HFF-Myc (cell line): ENCODE measurements around the gene RPL15.
"Not testable (repeated sequence)": the region's sequence is repeated elsewhere in the genome, so short reads cannot be mapped to it uniquely, and the experiment has no call there.

Experiments
- DNase-seq: peaks from one replicate; pipeline ENCODE4 v3.0.0-alpha.2; 2011; ENCODE audit warnings: low read depth; ENCODE audit errors: extremely low read depth
- H3K4me3 ChIP-seq: replicated peaks from 2 replicates; pipeline ENCODE4 v1.5.1; 2011; ENCODE audit warnings: low read depth, mild to moderate bottlenecking, control low read depth, low read length
- TF ChIP-seq, protein P1 (sequence below): IDR thresholded peaks from 2 replicates; pipeline ENCODE4 v1.5.1; 2012; ENCODE audit warnings: mild to moderate bottlenecking, low read depth, low read length, control low read depth; ENCODE audit errors: missing control alignments

The RPL15 gene

GRCh38 chr3:23874359-23875112, 42.4 kb upstream of the RPL15 start:
- no peak for DNase-seq
- TF ChIP-seq, protein P1, sequence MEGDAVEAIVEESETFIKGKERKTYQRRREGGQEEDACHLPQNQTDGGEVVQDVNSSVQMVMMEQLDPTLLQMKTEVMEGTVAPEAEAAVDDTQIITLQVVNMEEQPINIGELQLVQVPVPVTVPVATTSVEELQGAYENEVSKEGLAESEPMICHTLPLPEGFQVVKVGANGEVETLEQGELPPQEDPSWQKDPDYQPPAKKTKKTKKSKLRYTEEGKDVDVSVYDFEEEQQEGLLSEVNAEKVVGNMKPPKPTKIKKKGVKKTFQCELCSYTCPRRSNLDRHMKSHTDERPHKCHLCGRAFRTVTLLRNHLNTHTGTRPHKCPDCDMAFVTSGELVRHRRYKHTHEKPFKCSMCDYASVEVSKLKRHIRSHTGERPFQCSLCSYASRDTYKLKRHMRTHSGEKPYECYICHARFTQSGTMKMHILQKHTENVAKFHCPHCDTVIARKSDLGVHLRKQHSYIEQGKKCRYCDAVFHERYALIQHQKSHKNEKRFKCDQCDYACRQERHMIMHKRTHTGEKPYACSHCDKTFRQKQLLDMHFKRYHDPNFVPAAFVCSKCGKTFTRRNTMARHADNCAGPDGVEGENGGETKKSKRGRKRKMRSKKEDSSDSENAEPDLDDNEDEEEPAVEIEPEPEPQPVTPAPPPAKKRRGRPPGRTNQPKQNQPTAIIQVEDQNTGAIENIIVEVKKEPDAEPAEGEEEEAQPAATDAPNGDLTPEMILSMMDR, result no peak
- no peak overlapping the region for H3K4me3 ChIP-seq

DNA sequence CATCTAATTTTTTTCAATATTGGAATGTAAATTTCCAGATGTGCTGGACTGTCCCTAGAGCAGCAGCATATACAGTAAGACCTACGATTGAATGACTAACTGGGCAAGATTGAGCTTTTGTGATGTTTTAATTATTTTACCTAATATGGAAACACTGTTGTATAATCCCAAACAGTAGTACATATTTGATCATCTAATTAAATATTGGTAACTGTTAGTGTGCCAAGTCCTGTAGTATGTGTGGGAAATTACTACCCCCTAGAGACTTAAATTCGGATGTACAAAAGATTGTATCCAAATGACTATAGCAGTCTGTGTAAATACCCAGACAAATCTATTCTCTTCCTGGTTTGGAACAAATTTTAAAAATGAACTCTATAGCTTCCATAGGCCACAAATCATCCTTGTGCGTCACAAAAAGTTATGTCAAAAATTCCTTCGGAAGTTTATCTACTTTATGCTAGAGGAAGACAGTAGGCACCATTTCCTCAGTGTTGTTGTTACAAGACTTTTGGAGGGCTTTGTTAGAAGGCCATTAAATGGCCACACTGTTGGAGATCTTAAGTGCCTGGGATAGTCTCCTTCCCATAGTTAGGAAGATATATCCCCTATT, 41.7 kb upstream of the RPL15 start:
- DNase-seq, result no peak
- TF ChIP-seq, protein P1, result no peak
- H3K4me3 ChIP-seq, result no peak overlapping the region

DNA sequence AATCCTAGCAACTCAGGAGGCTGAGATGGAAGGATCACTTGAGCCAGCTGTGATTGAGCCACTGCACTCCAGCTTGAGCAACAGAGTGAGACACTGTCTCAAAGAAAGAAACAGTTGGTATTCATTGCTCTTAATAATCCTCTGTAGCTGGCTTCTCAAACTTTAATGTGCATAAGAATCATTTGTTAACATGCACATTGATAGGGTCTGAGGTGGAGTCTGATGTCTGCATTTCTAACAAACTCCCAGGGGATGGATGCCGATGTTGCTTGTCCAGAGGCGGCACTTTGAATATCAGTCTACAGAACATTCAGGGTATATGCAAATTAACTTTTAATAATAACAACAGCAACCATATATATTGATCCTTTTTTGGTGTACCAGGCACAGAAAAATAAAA, 40.0 kb upstream of the RPL15 start:
- TF ChIP-seq, protein P1, result no peak
- H3K4me3 ChIP-seq, result no peak overlapping the region
- no peak for DNase-seq

DNA sequence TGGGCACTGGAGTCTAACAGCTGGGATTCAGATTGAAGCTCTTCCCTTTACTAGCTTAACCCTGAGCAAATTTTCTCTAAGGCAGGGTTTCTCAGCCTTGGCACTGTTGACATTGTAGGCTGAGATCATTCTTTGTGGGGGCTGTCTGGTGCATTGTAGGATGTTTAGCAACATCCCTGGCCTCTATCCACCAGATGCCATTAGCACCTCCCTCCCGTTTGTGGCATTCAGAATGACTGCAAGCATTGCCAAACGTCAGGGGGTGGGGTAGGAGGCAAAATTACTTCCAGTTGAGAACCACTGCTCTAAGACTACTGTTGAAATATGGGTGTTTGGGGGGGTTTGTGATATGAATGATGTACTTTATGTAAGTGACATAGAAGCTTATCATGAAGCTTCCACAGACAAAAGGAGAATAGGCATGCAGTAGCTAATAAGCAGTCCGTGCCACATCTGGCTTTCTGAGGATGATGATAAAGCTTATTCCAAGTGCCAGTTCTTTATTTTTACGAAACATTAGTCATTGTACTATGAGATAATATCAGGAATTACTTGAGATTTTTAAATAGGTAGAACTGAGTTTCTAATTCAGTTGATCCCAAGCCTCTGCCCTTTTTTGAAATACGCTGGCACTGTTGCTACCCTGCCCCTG, 39.5 kb upstream of the RPL15 start:
- TF ChIP-seq, protein P1, result no peak
- DNase-seq, result no peak
- no peak overlapping the region for H3K4me3 ChIP-seq

GRCh38 chr3:23879485-23879884, 37.4 kb upstream of the RPL15 start:
- TF ChIP-seq, protein P1, result no peak
- H3K4me3 ChIP-seq, result no peak overlapping the region
- DNase-seq, result no peak

DNA sequence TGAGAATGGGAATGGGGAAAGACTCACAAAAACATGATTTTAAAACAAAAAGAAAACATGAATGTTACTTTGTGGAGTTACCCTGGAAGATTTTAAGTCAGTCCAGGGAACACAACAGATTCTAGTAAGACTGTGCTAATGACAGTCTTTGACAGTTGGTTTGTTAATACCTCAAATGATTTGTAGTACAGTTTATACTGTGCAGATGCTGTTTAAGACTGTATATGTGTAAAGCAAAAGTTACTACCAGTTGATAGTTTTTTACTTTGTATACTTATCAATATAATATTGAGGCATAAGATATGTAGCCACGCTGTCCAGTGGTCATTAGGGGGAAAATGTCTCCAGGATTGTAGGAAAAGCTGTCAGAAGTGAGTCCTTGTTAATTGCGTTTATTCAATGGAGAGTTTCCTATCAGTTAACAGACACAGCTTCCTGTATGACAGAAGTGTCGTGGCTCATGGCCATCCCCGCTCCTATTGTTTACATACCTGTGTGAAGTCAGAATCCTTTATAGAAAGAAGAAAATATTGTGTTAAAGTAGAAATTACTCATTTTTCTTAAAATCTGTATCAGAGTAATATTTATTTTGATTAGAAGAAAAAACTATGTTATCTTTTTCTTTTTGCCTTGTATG, 36.1 kb upstream of the RPL15 start:
- TF ChIP-seq, protein P1, result no peak

DNA sequence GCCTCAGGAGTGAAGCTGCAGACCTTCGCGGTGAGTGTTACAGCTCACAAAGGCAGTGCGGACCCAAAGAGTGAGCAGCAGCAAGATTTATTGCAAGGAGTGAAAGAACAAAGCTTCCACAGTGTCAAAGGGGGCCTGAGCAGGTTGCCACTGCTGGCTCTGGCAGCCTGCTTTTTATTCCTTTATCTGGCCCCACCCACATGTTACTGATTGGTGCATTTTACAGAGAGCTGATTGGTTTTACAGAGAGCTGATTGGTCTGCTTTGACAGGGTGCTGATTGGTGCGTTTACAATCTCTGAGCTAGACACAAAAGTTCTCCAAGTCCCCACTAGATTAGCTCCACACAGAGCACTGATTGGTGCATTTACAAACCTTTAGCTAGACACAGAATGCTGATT, 34.9 kb upstream of the RPL15 start:
- H3K4me3 ChIP-seq, DNase-seq: not testable (repeated sequence)

More for the DNA sequence above, 36.1 kb upstream of the RPL15 start:
- H3K4me3 ChIP-seq, result no peak overlapping the region
- no peak for DNase-seq
